GM19238 (cell line): ENCODE results near the gene AOPEP.

ENCODE experiments used
- DNase-seq: peaks from one replicate; pipeline ENCODE4 v3.0.0; 2011; ENCODE audit warnings: low spot score; ENCODE audit not compliant: insufficient read length

The AOPEP gene

DNA sequence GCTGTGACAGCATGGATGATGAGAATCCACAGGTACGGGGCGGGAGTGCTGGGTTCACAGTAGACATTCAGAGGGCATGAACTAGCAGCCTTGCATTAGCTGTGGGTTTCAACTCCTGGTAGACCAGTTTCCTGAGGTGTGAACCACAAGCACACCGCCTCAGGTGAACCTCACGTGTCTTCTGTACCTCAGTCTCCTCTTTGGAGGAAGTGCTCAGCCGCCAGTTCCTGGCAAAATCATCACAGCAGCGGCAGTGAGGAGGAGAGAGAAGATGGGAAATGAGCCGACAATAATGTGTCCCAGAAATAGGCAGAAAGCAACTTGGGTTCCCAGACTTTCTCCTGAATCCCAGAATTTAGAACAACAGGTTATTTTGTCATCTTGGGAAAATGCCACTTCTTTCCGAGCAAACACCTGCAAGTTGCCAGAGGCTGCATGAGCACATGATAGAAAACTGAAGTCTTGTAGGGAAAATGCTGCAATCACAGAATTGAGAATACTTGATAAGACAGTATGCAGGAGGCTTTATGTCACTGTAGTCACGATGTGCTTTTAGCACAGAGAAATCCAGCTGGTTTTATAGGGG, 258.5 kb downstream of the AOPEP start:
- no peak for DNase-seq

DNA sequence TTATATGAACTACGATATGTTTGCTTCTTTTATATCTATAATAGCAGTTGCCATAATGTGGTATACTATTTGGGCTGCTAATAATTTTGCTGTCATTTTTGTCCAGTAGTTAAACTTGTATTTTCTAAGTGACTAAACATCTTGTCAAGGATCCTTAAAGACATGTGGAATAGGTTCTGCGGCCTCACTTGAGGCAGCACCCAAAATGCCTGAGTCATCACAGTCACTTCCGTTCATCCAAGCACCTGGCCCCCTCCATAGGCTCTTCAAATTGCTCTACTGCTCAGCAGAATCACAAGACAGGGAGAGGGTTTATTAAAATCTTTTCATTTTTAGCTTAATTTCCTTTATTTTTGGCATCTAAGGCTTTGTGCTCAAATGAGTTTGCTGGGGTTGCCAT, 259.1 kb downstream of the AOPEP start:
- DNase-seq = no peak

DNA sequence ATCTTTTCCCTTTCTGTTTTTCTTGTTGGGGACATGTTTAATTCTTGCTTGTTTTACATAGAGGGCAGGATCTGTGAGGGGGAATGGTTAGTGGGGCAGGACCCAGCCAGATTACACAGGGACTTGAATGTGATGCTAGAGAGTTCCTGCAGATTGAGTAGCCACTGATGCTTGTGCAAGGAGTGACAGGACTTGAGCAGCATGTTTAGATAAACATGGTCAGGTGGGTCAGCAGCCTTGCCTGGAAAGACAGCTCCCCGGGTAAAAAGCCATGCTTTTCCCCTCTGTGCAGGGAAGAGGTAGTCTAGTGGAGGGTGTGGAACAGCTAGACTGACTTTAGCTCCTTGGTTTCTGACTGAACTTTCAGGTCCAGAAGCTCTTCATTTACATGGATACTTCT, 261.2 kb downstream of the AOPEP start:
- DNase-seq = no peak

DNA sequence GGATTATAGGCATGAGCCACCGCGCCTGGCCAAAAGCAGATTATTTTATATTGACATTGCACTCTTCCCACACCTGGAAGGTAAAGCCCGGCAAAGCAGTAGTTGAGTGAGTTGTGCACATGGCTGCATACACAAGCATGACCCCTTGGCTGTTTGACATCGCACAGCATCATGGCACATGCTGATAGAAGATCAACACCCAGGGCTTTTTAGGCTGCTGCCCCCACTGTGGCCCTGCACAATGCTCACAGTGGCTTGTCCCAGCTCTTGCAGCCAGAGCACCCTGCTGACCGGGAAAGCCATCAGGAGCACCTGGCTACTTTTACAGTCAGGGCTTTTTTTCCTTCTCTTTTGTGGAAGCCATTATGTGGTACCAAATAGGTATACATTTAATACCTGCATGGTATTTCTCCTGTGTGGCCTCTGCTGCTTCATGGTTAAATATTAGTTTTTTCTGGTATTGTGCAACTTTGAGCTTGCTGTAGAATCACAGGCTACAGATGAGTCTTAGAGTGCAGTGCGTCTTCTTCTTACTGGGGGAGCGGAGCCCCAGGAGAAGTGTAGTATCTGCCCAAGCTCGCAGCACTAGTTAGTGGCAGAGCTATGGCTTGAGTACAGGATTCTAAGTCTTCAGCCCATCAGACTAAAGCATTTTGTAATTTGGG, 264.5 kb downstream of the AOPEP start:
- DNase-seq = no peak

DNA sequence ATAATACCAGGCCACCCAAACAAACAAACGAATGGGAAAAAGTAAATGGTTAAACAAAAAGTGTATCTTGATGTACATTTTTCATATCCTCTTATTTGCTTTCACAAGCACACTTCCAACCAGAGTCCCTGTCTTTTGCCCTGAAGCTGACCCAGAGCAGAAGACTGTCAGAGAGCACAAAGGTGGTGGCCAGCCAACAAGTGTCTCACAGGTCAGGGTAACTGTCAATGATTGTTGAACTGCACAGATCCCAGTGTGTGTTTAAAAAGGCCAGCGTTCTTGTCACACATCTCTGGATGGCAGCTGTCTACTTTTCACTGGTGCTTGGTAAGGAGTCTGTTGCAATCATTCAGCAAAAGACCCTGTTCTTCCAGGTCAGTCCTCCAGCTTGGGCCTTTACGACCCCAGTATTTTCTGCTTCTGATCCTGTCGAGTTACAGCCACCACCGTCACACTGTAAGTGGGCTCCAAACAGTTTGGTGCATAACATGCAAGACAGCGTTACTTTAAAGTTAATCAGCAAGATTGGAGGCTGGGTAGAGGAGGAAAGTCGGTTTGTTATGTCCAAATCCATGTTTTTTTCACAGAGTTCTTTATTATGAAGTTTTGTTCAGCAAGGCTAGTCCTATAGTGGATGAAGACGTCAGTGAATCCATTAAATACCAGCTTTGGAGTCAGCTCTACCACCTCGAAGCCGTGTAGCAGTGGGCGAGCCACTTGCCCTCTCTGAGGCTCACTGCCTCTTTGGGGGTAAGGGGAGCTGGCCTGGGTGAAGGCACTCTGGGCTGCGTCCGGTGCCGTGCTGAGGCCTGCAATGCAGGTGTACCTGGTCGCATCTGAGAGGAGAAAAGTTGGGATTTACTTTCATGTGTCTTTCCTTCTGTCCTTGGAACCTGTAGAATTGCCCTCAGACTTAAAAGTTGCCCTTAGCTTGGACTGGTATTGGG, 265.7 kb downstream of the AOPEP start:
- DNase-seq = no peak

DNA sequence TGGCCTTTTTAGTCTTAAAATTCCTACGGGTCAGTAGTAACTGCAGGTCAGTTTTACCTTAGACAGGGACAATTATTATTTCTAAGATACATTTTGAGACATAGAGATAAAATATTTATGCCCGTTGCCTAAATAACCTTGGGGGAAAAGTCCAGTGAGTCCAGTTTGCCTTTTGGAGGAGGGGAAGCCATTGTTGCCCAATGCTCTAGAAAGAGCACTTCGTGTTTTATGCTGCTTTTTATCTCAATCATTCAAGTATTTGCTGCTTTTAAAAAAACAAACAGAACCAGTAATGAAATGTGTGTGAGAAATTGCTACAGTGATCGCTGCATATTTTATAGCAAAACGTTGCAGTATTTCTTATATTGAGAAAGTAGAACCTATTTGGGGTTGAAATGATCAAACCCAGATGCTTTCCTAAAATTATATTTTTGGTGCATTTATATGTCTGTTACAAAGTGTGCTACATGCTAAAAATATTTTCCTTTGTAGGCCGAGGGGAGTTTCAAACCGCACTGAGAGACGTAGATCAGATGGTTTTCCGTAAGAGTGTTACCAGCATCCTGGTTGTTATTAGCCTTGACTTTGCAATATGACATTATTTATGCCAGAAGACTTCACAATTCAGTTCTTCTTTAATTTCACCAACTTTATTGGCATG, 266.8 kb downstream of the AOPEP start:
- DNase-seq = no peak

DNA sequence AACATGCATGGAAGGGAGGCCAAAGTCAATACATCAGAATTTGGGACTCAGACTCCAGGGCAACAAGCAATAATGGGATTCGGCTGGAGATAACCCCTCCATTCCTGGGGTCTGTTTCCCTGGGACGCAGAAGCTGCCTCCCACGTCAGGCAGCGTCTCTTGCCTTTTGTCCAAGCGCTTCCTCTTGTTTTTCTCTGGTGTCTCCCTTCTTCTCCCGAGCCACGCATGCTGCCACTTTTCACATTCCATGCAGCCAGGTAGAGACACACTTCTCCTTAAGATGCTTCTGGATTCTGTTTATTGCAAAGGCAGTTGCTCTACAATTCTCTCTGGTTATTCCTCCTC, 267.3 kb downstream of the AOPEP start:
- DNase-seq = no peak

DNA sequence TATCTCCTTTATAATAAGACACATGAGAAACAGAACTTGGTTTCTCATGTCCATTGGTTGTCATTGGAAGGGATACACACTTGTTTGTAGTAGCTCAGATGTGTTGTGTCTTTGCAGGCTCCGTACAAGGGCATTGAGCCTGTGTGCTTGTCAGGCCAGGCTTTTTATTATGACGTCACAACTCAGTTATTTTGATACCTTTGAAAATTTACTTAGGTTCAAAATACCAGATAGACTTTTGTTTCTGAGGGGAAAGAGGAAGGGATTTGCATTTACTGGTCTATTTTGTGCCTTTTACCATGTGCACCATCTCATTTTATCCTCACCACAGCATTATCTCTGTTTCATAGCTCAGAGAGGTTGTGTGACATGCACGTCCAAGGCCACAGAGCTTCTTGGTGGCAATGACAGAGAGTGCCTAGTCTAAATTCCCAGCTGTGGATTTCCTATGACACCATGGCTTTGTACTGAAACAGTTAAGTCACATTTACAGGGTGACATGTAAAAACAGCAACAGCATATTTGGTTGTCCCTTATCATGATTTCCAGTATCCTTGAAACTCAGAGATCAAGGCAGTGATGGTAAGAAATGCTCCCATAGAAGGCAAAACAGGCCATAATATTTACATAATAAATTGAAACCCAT, 268.7 kb downstream of the AOPEP start:
- DNase-seq = no peak

DNA sequence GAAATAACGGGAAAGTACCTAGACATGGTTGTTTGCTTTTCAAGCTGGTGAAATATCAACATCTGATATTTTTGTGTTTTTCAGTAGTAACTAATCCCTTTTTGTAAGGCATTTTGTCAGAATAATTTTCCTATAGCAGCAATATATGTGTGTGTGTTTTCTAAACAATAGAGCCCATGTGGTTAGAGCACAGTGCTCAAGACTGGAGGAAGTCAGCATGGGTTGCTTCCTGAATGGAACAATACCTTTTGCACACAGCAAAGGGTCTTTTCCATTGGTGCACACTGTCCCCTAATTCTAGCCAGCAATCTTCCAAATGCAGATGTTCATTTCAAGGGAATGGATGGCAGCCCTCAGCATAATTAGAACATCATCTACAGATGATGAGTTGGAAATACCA, 270.1 kb downstream of the AOPEP start:
- no peak for DNase-seq

DNA sequence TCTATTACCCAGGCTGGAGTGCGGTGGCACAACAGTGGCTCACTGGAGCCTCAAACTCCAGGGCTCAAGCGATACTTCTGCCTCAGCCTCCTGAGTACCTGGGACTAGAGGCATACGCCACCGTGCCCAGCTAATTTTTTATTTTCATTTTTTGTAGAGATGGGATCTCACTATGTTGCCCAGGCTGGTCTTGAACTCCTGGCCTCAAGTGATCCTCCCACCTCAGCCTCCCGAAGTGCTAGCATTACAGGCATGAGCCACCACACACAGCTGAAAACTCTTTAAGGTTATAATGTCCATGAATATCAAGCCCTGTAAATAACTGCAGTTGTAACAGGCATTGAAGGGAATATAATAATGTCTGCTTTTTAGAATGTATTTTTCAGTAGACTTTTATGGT, 271.2 kb downstream of the AOPEP start:
- DNase-seq = no peak

DNA sequence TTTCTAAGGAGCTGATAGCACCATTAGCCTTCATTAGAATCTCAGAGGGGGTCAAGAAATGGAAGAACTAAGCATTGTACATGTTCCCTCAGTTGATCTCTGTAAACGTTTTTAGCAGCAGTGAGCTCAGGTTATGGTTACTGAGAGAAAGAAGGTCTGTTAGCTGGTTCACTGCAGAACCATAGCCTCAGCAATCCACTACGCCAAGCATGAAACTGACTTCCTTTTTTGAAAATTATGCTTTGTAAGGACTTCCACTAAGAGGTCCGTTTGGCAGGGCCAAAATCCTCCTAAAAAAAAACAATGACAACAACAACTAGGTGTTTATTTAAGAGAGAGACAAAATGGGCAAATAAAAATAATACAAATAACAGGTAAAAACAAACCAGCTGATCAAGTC, 273.3 kb downstream of the AOPEP start:
- no peak for DNase-seq

DNA sequence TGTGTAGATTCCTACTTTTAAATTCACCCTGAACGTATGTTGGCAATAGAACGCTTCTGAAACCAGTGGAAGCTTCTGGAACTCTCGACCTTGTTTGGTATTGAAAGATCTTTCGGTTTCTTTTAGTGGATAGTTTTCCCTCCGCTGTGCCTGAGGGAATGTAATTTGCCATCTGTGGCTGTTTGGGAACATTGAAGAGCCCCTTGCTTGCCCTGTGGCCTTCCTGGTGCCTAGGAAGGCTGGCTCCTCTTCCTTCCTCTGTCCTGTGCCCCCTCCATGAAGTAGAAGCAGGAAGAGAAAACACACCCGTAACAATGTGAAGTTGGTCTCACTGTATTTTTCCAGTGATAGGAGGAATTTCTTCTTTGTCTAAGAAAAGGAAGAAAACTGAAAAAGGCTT, 274.3 kb downstream of the AOPEP start:
- no peak for DNase-seq

DNA sequence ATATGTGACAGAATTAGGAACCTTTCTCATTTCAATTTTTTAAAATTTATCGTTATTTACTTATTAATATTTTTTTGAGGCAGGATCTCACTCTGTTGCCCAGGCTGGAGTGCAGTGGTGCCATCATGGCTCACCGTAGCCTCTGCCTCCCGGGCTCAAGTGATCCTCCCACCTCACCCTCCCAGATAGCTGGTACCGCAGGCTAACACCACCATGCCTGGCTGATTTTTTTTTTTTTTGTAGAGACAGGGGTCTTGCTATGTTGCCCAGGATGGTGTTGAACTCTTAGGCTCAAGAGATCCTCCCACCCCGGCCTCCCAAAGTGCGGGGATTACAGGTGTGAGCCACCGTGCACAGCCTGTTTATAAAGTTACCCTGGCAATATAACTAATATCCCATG, 275.2 kb downstream of the AOPEP start:
- DNase-seq = no peak

DNA sequence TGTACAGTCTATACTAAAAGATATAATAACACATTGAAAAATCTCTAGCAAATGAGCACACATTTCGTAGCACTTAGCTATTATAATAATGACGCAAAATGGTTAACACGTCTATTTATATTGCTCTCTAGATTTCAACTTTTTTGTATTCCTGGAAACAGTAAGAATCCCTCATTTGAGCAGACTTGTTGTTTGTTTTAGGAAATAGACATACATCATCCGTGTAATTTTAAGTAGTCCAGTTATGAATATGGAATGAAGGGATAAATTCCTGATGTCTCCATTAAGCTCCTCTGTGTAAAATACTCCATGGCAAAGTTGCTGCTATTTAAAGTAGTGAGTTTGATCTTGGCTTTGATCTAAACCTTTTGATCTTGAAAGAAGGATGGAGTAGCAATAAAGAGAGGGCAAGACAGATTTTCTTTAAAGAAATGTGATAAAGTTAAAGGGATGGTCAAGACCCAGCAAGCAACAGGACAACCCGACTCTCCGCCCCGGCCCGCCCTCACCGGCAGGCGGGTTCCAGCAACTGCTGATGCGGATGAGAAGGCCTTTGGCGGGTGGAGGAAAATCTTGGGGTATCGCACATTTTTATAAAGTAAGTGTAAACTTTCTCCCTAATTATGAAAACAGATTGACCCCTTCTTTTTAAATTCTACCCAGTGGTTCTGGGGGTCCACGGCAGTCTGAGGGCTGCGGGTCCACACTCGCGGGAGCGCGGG, 277.4 kb downstream of the AOPEP start:
- peak; percentile 32 for DNase-seq

DNA sequence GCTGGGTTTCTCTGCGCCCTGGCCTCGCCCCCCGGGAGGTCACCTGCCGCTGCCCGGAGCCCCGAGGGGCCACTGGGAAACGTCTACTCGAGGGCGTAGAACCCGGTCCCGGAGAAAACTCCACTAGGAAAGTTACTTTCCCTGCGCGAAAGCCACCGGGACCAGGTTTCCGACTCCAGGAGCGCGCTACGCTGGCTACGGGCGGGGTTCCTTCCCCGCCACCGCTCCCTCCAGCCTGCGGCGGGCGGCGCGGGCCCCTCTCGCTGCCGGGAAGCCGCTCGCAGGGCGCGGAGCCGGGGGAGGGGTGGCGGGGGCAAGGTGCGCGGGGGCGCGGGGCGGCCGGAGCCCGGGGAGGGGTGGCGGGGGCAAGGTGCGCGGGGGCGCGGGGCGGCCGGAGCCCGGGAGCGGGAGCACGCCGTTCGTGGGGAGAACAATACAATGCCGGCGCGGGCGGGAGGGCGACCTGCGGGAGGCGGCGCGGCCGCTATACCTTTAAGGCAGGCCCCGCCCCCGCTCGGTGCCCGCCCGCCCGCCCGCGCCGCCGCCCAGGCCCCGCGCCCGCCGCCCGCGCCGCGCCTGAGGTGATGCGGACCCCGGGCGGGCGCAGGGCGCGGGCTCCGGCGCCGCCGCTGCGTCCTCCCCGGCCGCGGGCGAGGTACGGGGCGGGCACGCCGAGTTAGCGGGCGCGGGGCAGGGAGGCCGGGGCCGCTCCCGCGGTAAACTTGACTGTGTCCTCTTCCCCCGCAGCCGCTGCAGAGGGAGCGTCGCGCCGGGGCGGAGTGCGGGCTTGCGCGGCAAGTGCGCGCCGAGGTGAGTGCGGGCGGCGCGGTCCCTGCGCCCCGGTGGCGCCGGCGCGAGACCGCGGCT, 278.1 kb downstream of the AOPEP start:
- DNase-seq = peak; percentile 54

DNA sequence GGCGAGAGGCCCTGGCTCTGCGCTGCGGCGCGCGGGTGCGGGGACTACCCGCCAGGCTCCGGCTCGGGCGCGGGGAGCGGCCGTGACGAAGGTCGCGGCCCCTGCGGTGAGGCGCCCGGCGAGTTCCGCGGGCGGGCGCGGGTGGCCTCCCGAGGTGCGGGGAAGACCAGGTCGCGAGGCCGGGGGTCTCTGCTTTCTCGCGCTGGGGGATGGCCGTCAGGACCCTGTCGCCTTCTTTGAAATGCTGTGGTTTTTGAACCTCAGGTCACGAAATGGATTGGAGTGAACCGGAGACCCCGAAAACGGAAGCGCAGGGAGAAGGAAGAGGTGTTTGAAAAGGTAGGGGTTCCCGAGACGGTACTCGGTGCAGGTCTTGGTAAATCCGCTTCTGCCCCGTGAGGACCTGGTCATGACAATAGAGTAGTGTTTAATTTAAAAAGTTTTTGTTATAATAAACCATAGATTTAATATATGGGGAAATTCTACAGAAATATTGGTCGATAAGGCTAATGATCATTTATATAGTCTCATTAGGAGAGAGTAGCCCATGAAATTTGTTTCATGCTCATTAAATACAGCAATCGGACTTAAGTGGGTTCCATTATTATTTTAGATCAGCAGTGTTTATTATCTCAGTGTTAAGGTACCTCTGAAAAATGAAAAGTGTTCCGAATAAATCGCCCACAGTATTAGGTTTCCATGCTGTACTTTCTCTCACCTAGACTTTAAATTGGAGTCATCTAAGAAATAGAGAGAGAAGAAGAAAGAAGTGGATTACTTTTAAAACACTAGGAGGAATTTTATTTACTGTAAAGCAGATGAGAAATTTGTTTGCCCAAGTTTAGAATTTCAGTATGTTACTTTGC, 279.0 kb downstream of the AOPEP start:
- peak; percentile 3 for DNase-seq

DNA sequence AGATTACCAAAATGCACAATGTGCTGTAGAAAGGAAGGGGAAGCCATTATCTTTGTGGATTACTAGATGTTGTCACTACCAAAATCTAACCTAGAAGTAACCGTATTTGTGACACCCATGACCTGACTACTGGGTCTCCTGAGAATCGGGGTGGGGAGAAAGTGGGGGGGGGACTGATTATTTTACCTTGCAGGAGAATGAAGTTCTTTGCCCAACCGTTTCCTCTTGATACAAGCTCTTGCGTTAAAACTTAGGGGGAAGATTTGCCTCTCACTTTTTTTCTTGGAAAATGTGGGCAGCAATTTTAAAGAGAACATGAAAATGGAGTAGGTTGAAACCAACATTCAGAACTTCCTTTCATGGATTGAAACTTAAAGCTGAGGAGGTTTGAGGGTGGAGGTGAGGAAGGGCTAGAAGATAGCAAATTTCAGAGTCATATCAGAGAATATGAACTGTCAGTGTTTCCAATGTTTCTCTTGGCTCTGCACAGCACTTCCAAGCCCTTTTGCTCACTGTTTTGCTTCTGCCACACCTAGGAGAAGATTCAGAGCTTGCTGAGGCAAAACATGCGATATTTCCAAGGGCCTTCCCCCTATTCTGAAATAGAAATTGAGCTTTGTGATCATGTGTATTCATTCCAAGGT, 280.8 kb downstream of the AOPEP start:
- DNase-seq = no peak

DNA sequence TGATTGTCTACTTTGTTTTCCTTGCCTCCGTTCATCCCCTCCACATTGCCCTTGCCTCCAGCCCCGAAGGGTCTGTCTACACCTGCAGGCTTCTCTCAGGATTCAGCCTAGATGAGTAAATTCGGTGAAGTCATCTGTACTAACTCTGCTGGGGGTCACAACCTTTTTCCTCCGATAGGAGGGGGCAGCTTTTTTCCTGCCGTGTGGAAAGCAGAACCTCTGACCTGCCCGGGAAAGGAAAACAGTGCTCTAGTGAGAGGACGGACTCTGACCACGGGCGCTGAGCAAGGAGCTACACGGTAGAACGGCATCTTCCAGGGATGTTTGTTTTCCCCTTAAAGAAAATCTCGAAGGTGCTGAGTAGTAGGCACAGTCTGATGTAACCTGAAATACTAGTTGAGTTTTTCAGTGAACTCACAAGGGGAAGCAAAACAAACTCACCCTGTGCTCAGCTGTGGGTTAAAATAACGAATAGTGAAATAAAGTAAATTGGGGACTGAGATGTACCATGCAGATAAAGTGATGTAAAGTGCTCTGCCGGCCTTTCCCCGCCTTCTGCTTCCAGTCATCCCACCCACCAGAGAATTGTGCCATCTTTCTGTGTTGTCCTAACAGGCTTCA, 281.8 kb downstream of the AOPEP start:
- no peak for DNase-seq
